SK-N-MC (cell line): ENCODE measurements around the gene CARD11.

ENCODE experiments used
- EZH2 ChIP-seq: fragments of 200-600 bp; sonication (generic); IDR thresholded peaks from one replicate; pipeline ENCODE4 v1.6.1; 2017; ENCODE audit warnings: antibody characterized with exemption
- POLR2AphosphoS5 ChIP-seq: IDR thresholded peaks from 2 replicates; pipeline ENCODE4 v1.6.1; 2012; ENCODE audit warnings: mild to moderate bottlenecking, low read depth, low read length, borderline replicate concordance

DNA sequence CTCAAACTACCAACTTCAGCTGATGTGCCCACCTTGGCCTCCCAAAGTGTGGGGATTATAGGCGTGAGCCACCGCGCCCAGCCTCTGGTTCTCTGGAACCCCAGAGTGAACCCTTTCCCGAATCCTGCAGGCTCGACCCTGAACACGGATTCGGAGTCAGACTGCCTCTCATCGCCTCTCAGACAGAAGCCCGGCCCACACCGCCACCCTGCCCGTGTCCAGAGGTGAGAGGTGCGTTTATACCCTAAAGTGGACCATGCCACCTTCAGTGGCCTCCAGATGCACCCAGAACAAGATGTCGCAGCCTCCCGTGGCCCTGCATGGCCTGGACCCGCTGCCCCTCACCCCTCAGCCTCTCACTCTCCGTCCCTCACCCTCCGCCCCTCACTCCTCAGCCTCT, 134.6 kb downstream of the CARD11 start:
- no peak for TF ChIP-seq EZH2
- no peak for TF ChIP-seq POLR2AphosphoS5
